COR-L47 (cell line): ENCODE data around the gene TPPP3.

Experiments
- DNase-seq: peaks from one replicate; lab custom pipeline; 2025; lab: John Stamatoyannopoulos, UW

The TPPP3 gene

DNA sequence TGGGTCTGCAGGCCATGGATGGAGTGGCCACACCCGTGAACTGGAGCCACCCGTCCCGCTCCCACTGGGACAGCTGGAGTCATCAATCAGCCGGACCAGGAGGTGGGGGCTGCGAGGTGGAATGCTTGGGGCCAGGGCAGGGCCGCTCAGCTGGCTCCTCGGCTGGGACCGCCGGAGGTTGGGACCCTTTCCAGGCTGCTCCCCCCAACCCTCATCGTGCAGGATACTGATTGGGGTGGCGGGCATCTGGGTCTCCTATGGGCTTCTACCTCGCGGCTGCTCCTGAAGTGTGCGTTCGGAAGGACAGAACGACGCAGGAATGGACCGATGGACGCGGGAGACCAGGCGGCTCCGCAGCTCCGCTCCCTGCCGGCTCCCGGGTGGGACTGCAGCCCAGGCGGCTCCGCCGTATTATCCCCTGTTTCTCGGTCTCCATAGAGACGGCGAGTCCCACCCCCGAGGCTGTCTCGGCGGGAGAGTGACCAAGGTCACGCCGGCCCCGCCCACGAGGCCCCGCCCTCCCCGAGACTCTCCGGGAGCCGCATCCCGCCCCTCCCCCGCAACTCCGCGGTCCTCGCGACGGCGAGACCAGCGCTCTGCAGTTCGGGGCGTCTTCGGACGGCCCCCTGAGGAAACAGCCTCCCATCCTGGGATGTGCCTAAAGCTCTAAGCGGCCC lies at the start of gene TPPP3:
Gene TPPP3, minus strand, starts transcription at position 388 of the 677 bp plus-strand sequence. CDS start 2,387 bp downstream, outside the sequence.
- DNase-seq = peak; percentile 92

DNA sequence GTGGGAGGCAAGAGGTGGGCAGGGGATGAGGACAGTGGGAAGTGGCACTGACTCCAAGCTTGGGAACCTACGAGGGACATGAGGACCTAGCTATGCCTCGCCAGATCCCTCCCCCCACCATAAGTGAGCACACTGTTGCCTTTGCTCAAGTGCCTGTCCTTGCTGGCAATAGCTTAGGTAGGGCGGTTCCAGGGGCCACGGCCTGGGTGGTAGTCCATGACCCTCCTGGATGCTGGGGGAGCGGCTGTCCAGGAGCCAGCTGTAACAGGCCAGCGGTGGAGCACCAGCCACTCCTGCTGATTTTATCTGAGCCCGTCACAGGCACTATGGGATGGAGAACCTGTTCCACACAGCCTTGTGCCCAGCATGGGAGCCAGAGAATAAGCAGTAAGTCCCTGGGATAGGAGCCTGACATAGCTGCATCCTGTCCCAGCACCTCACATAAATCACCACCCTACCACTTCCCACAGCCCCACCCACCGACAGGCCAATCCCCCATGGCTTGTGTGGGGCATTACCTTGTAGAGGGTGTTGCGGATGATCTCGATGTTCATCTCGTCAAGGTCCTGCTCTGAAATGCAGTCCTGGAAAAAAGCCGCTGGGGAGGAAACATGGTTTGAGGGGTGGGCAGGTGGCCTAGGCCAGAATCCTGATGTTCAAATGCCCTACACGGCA lies 49.4 kb upstream of the TPPP3 start:
- no peak for DNase-seq

DNA sequence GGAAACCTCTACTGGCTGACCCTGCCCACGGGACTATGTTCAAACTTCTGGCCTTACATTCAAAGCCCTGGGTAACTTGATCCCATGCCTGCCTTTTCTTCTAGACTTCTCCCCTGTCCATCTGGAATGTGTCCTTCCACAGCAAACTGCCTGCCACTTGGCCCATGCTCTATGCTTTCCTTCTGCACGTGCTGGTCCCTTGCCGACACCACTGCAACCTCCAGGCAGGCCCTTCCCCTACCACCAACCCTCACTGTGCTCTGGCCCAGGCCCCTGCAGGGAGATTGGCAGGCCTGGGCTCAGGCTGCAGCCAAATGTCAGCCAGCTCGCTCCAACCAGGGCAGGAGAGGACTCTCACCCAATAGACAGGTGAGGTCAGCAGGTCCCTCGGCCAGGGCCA lies 48.6 kb upstream of the TPPP3 start:
- no peak for DNase-seq

DNA sequence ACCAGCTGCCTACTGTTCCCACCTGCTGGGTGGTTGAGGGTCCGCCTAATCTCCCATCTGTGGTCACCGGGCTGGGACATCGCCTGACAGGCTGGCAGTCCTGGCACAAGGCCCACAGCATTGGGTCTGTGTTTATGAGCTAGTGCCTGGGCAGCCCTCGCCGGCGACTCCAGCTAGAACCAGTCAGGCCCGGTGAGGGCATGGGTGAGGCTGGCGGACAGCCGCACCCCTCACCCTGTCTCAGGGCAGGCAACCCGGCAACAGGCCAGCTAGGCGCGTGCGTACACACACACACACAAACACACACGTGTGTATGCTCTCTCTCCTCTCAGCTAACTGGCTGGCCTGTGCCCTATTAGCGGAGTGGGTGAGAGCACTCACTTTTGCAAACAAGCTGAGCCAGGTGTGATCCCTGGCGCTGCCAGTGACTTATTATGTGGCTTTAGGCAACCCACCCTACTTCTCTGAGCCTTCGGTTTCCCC lies 48.0 kb upstream of the TPPP3 start:
- peak; percentile 94 for DNase-seq

DNA sequence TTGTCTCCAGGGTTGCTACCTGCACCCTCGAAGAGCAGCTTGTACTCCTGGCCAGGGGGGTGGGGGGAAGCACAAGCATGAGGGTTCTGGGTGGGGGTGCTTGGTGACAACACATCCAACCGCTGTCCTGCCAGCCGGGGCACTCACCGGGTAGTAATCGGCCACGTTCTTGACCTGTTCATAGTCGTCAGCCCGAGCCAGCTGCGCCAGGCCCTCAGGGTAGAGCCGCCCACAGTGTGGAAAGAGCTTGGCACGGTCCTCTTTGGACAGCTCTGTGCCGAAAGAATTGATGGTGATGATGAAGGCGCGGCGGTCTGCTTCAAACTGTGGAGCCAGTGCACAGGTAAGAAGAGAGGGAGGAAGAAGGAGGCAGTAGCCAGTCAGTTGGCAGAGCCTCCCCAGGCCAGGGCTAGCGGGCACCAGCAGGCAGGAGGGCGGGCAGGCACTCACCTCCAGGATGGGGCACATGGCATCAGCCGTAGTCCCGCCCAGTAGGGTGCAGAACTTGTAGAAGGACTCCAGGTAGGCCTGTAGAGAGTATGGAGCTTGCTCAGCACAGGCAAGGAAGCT lies 45.6 kb upstream of the TPPP3 start:
- no peak for DNase-seq

DNA sequence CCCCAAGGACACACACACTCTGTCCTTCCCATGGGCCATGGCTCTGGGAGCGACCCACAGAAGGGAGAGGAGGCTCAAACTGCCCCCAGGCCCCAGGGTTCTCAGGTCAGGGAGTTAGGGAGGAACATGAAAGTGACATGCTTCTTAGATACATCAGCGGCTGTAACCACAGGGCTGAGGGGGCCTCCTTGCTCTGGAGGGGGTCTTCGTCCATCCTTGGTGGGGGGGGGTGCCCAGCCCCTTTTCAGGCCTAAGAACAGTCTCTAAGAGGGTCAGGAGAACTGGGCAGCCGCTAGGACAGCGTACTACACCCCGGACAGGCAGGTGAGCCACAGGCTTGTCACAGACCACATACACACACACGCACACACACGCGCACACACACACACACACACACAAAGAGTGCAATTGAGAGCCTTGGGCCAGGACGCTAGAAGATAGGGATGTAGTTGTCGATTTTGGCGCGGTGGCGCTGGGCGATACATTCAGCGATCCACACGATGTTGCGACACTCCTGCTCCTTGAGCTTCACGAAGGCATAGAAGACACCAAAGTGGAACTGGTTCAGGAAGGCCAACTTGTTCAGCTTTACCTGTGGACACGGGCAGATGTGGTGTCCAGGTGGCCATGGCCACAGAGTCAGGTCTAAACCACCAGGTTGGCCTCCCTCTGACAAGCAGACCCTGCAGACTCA lies 44.9 kb upstream of the TPPP3 start:
- DNase-seq = no peak

DNA sequence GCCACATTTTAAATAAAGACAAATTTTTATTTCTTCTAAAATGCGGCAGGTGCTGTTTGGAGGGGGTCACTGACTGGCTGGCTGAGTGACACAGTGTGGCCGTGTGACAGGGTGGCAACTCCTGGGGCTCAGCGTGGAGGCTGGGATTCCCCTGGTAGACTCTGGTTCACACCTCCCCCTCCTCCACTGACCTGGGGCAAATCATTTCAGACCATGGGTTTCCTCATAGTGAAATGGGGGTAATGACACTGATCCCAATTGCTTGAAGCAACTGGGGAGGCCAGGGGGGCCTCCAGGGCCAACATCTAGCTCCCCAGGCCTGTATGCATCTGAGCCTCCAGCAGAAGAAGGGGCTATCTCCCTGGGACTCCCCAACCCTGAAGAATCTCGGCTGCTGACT lies 44.2 kb upstream of the TPPP3 start:
- DNase-seq = no peak

DNA sequence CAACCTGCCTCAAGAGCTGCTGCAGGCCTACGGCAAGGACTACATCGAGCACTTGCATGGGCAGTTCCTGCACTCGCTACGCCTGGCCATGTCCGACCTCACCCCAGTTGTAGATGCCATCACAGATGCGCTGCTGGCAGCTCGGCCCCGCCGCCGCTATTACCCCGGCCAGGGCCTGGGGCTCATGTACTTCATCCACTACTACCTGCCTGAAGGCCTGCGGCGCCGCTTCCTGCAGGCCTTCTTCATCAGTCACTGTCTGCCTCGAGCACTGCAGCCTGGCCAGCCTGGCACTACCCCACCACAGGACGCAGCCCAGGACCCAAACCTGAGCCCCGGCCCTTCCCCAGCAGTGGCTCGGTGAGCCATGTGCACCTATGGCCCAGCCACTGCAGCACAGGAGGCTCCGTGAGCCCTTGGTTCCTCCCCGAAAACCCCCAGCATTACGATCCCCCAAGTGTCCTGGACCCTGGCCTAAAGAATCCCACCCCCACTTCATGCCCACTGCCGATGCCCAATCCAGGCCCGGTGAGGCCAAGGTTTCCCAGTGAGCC lies 43.4 kb upstream of the TPPP3 start:
- no peak for DNase-seq

DNA sequence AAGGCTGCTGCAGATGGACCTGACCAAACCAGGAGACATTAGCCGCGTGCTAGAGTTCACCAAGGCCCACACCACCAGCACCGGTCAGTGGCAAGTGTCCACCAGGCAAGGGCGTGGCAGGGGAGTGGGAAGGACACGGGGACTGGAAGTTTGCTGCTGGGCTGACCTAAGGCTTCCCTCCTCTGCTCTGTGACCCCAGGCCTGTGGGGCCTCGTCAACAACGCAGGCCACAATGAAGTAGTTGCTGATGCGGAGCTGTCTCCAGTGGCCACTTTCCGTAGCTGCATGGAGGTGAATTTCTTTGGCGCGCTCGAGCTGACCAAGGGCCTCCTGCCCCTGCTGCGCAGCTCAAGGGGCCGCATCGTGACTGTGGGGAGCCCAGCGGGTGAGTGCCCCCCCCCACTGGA lies 42.5 kb upstream of the TPPP3 start:
- DNase-seq = no peak

DNA sequence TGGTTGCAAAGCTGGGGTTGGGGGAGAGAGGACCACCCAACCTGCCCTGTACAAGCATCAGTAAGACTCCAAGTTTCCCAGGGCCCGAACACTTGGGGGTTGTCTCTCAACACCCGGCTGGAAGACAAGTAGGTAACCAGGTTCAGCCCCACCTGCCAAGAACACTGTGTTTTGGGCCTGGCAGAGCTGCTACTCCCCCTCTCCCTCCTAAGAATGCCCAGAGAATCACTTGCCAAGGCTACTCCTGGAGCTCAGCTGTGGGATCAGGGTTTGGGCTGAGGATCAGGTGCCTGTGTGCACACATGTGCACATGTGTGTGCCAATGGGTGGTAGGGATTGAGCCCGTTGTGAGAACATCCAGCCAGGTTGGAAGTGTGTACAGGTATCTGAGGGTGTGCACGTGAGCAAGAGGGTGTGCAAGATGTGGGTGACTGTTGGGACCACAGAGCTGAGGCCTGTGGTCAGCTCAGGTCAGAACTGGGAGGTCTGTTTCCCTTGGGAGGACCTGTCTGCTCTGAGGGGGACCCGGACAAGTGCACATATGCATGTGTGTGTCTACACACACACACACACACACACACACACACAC lies 39.9 kb upstream of the TPPP3 start:
- no peak for DNase-seq

DNA sequence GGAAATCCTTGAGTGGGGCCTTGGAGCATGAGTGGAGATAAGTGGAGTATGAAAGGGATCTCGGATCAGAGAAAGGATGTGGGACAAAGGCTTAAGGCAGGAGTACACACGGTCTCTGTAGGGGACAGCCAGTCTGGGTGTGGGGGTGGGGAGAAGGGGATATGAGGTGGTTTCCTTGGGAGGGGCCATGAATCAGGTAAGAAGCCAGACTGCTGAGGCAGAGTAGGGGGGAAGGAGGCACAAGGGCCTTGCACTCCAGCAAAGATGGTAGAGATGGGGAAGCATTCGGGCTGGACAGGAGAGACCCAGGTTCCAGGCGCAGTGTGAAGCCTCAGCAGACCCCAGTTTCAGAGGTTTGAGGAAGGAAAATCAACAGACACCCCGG lies 39.2 kb upstream of the TPPP3 start:
- no peak for DNase-seq

DNA sequence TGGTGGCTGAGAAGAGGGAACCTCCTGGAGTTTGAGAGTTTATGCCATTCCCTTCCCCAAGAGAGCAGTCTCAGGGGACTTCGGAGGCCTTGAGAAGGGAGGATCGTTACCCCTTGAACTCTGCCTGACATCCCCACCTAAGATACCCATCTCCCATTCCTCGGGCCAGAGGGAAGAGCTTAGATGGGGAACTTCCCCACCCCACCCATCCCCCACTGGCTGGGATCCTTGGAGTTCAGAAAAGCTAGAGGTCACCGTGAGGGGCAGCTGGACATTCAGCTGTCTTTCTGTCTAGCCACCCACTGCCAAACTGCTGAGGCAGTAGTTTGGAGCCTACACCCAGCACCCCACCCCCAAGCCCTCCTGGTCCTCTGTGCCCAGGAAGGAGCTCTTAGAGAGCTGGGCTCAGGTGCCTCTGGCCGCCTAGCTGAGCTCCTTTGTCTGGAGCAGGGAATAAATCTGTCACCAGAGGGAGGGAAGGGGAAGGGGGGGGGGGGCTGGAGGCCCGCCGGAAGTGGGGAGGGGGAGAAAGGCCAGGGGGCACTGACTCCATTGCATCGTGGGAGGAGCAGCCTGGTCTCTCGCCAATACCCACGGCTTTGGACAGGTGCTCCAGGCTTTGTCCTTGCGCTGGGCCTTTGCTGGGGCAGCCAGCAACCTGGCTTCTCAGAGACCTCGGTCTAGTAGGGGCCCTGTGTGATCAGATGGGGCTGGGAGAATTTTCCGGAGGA lies 38.6 kb upstream of the TPPP3 start:
- DNase-seq = peak; percentile 43

DNA sequence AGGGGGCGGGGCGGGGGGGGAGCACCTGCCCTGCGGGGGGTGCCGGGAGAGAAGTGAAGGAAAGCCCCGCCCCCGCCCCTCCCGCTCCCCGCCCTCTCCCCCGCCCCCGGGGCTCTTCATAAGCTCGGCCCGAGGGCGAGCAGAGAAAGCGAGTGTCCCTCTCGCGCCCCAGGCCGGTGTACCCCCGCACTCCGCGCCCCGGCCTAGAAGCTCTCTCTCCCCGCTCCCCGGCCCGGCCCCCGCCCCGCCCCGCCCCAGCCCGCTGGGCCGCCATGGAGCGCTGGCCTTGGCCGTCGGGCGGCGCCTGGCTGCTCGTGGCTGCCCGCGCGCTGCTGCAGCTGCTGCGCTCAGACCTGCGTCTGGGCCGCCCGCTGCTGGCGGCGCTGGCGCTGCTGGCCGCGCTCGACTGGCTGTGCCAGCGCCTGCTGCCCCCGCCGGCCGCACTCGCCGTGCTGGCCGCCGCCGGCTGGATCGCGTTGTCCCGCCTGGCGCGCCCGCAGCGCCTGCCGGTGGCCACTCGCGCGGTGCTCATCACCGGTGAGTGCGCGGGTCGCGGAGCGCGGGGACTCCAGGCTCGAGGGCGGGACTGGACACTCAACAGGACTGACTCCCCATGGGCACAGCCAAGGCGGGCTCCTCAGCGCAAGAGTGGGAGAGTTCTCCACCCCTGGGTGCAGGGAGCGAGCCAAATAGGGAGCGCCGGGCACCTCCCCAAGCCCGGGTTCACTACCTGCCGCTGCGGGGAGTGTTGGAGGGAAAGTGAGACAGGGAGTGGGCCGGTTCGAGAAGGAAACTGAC lies 37.9 kb upstream of the TPPP3 start, which contains the start of gene HSD11B2:
Gene HSD11B2, plus strand, starts transcription at position 145 of the 798 bp plus-strand sequence. Its CDS starts 128 bp downstream, at position 273.
- DNase-seq = peak; percentile 86

DNA sequence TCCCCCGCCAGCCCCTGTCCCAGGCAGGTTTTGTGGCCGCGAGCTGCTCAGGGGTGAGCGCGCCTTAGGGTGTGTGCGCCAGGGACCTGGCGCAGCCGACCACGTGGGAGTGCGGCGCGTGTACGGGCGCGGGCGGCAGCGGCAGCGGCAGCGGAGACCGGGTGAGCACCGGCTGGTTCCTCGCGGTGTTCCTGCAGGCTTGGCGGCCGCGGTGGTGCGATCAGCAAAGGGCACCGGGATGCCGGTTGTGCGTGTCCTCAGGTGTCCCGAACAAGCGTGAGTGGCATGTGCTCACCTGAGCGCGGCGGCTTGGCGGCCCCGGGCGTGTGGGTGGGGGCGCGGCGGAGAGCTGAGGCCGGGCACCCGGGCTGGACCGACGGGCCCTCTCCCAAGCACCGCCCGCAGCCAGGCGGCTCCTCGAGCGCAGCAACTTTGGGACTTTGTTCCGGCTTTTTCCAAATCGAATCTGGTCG lies 37.2 kb upstream of the TPPP3 start:
- DNase-seq = peak; percentile 57

DNA sequence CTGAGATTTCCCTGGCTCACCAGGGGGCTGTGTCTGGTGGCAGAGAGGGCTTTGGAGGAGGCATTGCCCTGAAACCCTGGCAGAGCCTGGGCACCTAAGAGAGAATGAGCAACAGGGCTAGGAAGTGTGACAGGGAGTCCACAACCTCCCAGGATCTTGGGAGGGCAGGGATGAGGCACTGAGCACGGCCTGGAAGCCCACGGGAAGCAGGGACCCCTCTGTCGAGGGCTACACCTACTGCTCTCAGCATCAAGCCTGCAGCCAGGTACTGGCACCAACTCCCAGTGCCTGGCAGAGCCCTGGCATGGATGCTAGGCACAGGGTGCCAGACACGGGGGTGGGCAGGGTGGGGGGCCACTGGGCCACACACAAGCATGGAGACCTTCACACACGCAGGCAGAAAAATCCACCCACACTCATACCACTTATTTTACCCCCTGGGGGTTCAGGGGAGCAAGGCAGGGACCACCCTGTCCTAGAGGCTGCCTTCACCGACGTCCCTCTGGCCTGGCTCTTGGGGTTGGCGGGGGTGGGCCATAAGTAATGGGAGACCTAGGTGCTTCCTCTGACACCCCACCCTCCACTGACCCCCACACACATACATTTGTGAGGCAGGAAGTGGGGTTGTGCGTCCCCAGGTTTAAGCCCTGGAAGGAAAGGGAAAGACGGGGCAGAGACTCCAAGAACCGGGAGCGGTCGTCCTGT lies 36.7 kb upstream of the TPPP3 start:
- DNase-seq = no peak

DNA sequence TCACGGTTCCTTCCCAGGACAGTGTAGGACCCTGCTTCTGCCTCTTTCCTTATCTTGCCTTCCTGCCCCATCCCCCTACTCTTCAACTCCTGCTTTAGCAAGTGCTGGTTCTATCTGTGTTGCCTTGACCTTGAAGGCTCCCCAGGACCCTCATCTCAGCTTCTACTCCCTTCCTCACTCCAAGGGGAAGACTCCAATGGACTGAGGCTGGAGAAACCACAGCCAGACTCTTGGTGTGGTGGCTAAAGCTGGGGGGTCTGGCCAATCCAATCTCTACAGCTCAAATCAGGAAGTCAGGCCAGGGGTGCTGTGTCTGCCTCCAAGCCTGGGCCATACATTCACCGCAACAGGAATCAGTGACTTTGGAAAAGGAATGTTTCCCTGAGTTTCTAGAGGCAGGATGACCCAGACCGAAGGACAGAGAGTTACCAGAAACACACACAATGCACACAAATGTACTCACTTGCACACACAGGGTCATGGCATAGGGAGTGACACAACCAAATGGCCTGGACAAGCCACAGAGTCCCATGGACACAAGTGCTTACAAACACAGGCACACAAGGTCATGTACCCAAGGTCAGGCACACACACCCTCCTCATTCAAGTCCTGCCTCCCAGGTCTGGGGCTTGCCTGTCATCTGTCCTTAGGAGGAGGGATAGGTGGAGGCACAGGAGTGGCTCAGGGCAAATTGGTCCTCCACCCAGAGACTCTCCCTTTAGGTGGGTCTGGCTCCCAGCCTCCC lies 35.9 kb upstream of the TPPP3 start:
- no peak for DNase-seq

DNA sequence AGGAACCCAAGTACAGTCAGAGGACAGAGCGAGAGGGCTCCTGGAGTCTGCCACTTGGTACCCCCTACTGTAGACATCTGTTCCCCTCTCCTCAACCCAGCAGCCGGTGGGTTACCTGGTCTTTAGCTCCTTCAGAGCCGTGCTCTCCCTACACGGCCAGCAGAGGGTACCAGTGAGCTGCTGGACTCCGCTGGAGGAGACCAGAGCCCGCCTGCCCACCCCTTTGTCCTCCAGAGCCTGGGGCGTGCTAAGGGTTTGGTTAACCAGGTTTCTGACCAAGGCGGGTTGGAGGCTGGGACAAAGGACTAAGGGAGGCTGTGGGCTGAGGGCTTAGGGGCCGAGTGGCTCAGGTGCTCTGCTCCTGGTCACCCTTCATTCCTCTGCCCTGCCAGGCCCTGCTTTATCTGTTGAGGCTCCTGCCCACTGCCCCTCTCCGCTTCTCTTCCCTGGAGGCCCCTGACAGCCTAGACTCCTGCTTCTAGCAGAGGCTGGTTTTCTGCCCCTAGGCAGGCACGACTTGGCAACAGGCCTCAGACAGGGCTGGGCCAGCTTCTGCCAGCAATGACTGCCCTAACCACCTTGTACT lies 34.9 kb upstream of the TPPP3 start:
- DNase-seq = peak; percentile 71

DNA sequence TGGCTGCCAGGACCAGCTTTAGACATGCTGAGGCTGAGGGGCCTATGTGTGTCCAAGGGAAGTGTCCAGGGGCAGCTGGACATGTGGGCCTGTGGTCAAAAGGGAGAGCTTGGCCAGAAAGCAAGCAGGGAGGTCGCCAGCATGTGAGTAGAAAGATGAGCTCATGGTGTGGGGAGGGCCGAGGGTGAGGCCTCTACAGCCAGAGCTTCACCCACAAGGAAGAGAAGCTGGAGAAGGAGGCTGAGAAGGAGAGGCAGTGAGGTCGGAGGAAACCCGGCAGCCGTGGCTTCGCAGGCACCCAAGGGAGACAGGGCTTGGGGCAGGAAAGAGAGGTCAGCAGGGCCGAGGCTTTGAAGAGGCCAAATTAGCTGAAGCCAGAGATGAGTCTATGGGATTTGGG lies 33.7 kb upstream of the TPPP3 start:
- DNase-seq = no peak
